Measurements from ENCODE around the gene VASH2.

VASH2 gene

GRCh38 chr1:212971312-212971711, 21.0 kb downstream of the VASH2 start:
- no peak for DNase-seq
- Mint-ChIP-seq H3K4me3 (no peak overlapping the region), H3K36me3 (ENCODE audit: insufficient read depth) (peaks cover 4% of the 10 kb centered on the region), H3K4me1 (ENCODE audit: low read depth in 2 of 2) (no peaks in the 10 kb centered on the region), H3K27ac (no peak overlapping the region), H3K9me3 (no peaks in the 10 kb centered on the region), H3K27me3 (peaks cover 46 to 69% of the 10 kb centered on the region in 2 donors)
- ATAC-seq (replicated peaks) = no peak

DNA sequence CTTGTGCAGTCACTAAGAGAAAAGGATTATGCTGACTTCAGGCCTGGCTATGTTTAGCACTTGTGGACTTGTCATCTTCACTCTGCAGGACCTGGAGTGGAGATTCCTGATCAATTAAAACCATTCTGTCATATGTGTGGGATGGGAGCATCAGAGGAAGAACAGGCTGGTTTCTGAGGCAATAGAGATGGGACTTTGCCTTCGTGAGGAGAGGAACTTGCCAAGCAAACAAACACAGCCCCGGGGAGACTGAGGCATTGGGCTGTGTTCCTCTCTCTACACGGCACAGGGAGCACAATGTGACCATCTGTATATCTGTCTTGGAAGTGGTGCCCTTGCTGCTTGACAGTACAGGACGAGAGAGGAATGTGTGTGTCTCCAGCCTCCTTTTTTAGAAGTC, 23.1 kb downstream of the VASH2 start:
- H3K4me3 Mint-ChIP-seq = no peak overlapping the region
- no peaks in the 10 kb centered on the region for H3K9me3 Mint-ChIP-seq
- peaks cover 31 to 68% of the 10 kb centered on the region in 2 donors for H3K27me3 Mint-ChIP-seq
- H3K36me3 Mint-ChIP-seq (ENCODE audit: insufficient read depth) = no peaks in the 10 kb centered on the region
- no peaks in the 10 kb centered on the region for H3K4me1 Mint-ChIP-seq (ENCODE audit: low read depth in 2 of 2)
- ATAC-seq (replicated peaks) (no peak), DNase-seq (no peak)
- H3K27ac Mint-ChIP-seq = no peak overlapping the region

GRCh38 chr1:212973899-212974298, 23.6 kb downstream of the VASH2 start:
- H3K27ac Mint-ChIP-seq = no peak overlapping the region
- no peak for DNase-seq
- H3K27me3 Mint-ChIP-seq = peaks cover 35 to 73% of the 10 kb centered on the region in 2 donors
- ATAC-seq (replicated peaks) = no peak
- H3K4me1 Mint-ChIP-seq (ENCODE audit: low read depth in 2 of 2) = no peaks in the 10 kb centered on the region
- H3K9me3 Mint-ChIP-seq = no peaks in the 10 kb centered on the region
- H3K4me3 Mint-ChIP-seq = no peak overlapping the region
- H3K36me3 Mint-ChIP-seq (ENCODE audit: insufficient read depth) = no peaks in the 10 kb centered on the region

DNA sequence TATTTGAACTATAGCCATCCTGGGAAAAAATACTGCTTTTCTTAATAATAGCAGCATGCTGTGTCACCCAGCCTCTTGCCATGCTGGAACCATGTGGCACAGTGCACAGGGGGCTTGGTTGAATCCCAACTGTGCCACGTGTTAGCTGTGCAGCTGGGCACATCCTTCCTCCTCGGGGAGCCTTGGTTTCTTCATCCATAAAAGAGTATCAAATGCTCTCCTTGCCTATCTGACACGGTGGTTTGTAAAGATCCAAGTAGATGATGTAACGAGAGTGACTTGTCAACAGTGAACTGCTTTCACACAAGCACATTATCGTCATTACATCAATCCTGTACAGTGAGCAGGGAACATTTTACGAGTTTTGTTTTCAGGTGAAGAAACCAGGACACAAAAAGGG, 24.4 kb downstream of the VASH2 start:
- H3K9me3 Mint-ChIP-seq = no peaks in the 10 kb centered on the region
- no peak overlapping the region for H3K4me3 Mint-ChIP-seq
- H3K27ac Mint-ChIP-seq = no peak overlapping the region
- ATAC-seq (replicated peaks) (no peak), DNase-seq (no peak)
- no peaks in the 10 kb centered on the region for H3K36me3 Mint-ChIP-seq (ENCODE audit: insufficient read depth)
- no peaks in the 10 kb centered on the region for H3K4me1 Mint-ChIP-seq (ENCODE audit: low read depth in 2 of 2)
- H3K27me3 Mint-ChIP-seq = peaks cover 38 to 76% of the 10 kb centered on the region in 2 donors

- Mint-ChIP-seq H3K27ac (no peak overlapping the region), H3K9me3 (no peaks in the 10 kb centered on the region)
These were observed 25.0 kb downstream of the VASH2 start for GRCh38 chr1:212975111-212975918.

DNA sequence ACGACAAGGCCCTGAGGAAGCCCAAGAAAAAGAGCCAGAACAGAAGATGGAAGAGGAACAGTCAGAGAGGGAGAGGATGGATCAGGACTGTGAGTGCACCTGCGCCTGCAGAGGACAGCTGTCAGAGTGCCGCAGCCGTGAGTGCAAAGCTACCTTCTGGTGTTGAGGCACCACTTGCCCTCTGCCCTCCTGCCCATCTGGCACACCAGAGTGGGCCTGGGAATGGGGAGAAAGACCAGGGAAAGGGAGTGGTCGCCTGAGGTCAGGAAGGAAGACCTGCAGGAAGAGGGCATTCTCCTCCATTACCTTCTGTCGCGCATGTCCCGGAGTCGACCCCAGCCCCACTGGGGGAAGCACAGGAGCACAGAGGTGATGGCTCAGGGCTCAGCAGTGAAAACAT, 26.2 kb downstream of the VASH2 start:
- Mint-ChIP-seq H3K4me3 (no peak overlapping the region), H3K27ac (no peak overlapping the region), H3K9me3 (no peaks in the 10 kb centered on the region), H3K4me1 (ENCODE audit: low read depth in 2 of 2) (peaks cover 0 to 1% of the 10 kb centered on the region in 2 donors), H3K27me3 (peaks cover 39 to 77% of the 10 kb centered on the region in 2 donors), H3K36me3 (ENCODE audit: insufficient read depth) (no peaks in the 10 kb centered on the region)
- no peak for ATAC-seq (replicated peaks)
- no peak for DNase-seq

More at GRCh38 chr1:212975111-212975918, 25.0 kb downstream of the VASH2 start:
- Mint-ChIP-seq H3K36me3 (ENCODE audit: insufficient read depth) (no peaks in the 10 kb centered on the region), H3K27me3 (peaks cover 41 to 76% of the 10 kb centered on the region in 2 donors), H3K4me3 (no peak overlapping the region), H3K4me1 (ENCODE audit: low read depth in 2 of 2) (no peaks in the 10 kb centered on the region)
- DNase-seq = no peak
- ATAC-seq (replicated peaks) = no peak

DNA sequence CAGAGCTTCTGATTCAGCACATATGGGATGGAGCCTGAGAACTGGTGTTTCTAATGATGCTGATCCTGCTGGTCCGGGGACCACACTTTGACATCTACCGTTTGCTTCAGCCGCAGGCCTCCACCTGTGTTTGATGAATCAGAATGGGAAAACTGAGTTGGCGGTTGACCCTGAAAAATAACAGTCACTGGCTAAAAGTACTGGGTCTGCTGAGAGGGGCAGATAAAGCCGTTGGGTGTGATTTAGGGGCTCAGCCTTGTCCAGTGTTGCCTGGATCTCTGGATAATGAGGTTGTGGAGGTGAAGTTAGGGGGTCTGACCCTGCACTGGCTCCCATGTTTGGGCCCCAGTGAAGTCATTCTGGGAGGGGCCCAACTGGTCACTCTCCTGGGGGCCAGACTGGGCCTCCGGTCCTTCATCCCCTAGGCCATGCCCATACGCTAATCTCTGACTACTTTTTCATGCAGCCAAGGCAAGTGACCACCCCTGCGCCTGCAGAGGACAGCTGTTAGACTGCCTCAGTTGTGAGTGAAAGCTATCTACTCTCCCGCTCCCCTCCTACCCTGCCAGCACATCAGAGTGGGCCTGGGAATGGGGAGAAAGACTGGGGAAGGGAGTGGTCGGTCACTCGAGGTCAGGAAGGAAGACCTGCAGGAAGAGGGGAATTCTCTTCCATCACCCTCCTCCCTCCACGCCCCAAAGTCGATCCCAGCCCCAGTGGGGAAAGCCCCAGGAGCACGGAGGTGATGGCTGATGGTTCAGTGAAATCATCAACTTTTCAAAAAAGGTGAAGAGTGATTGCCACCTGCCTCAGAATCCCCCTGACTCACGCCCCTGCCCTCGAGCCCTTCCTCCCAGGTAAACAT, 27.7 kb downstream of the VASH2 start:
- peaks cover 33 to 71% of the 10 kb centered on the region in 2 donors for H3K27me3 Mint-ChIP-seq
- H3K4me3 Mint-ChIP-seq = no peak overlapping the region
- peaks cover 0 to 6% of the 10 kb centered on the region in 2 donors for H3K4me1 Mint-ChIP-seq (ENCODE audit: low read depth in 2 of 2)
- ATAC-seq (replicated peaks) = no peak
- DNase-seq = no peak
- H3K27ac Mint-ChIP-seq = no peak overlapping the region
- H3K9me3 Mint-ChIP-seq = no peaks in the 10 kb centered on the region
- H3K36me3 Mint-ChIP-seq (ENCODE audit: insufficient read depth) = no peaks in the 10 kb centered on the region

DNA sequence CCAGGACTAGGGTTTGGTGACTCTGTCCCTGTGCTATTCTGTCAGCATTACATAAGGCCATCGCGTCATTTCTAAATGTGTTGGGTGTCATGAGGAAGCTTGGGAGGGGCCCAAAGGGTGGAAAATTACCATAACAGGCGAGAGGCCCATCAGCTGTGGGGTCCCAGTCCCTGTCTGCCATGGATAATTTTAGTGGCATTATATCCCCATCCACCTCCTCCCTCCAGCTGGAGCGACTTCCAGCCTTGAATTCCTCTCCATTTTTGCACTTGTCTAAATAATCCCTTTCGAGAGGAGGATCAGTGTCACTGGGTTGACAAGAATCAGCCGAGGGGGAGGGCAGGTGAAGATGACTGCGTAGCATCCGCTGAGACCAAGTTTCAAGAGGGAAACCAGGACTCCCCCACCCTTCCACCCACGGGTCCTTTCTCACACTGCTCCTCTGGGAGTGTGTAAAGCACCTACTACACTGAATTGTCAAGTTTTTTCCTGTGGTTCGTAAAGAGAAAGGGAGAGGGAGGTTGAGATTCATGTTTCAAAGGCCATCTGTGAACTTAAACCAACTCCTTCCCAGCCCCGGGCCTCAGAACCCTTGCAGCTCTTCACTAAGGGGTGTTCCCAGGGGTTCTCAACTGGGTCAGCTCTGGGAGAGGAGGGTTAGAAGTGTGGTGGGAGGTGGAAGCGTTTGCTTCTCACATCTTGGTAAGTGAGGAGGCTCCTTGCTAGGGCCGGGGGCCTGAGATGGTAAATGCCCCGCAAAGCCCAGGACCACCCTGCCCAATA, 29.2 kb downstream of the VASH2 start:
- Mint-ChIP-seq H3K4me1 (ENCODE audit: low read depth in 2 of 2) (peaks cover 0 to 6% of the 10 kb centered on the region in 2 donors), H3K36me3 (ENCODE audit: insufficient read depth) (no peaks in the 10 kb centered on the region), H3K4me3 (no peak overlapping the region), H3K27me3 (peaks cover 25 to 56% of the 10 kb centered on the region in 2 donors), H3K9me3 (no peaks in the 10 kb centered on the region), H3K27ac (no peak overlapping the region)
- DNase-seq (no peak), ATAC-seq (replicated peaks) (no peak)

GRCh38 chr1:212980123-212980785, 29.9 kb downstream of the VASH2 start:
- Mint-ChIP-seq H3K27ac (no peak overlapping the region), H3K4me3 (no peak overlapping the region)
- no peak for DNase-seq

DNA sequence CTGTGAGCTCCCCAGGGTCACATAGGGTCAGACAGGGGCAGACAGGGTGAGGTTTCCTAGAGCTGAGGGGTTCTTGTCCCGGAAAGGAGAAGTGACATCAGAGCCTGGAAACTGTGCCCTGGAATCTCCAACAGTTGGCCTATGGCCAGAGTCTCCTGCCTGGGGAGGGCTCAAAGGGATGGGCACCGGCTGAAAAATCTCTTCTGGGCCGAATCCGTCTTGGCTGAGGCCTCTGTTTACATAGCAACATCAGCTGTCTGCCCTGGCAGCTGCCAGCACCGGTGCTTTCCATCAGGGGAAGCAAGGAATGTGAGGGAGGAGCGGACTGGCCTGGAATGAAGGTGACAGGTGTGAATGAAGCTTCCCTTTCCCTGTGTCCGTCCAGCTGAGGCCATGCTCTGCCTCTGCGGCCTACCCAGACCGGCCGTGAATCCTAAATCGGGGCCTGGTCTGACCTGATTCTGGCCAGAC, 30.7 kb downstream of the VASH2 start:
- DNase-seq = no peak
- no peak overlapping the region for H3K27ac Mint-ChIP-seq
- no peak for ATAC-seq (replicated peaks)
- H3K27me3 Mint-ChIP-seq = peaks cover 20 to 44% of the 10 kb centered on the region in 2 donors
- H3K36me3 Mint-ChIP-seq (ENCODE audit: insufficient read depth) = no peaks in the 10 kb centered on the region
- H3K4me1 Mint-ChIP-seq (ENCODE audit: low read depth in 2 of 2) = peaks cover 0 to 6% of the 10 kb centered on the region in 2 donors
- no peak overlapping the region for H3K4me3 Mint-ChIP-seq
- no peaks in the 10 kb centered on the region for H3K9me3 Mint-ChIP-seq

More at GRCh38 chr1:212980123-212980785, 29.9 kb downstream of the VASH2 start:
- Mint-ChIP-seq H3K9me3 (no peaks in the 10 kb centered on the region), H3K4me1 (ENCODE audit: low read depth in 2 of 2) (peaks cover 0 to 6% of the 10 kb centered on the region in 2 donors), H3K27me3 (peaks cover 25 to 51% of the 10 kb centered on the region in 2 donors), H3K36me3 (ENCODE audit: insufficient read depth) (no peaks in the 10 kb centered on the region)
- ATAC-seq (replicated peaks) = no peak

DNA sequence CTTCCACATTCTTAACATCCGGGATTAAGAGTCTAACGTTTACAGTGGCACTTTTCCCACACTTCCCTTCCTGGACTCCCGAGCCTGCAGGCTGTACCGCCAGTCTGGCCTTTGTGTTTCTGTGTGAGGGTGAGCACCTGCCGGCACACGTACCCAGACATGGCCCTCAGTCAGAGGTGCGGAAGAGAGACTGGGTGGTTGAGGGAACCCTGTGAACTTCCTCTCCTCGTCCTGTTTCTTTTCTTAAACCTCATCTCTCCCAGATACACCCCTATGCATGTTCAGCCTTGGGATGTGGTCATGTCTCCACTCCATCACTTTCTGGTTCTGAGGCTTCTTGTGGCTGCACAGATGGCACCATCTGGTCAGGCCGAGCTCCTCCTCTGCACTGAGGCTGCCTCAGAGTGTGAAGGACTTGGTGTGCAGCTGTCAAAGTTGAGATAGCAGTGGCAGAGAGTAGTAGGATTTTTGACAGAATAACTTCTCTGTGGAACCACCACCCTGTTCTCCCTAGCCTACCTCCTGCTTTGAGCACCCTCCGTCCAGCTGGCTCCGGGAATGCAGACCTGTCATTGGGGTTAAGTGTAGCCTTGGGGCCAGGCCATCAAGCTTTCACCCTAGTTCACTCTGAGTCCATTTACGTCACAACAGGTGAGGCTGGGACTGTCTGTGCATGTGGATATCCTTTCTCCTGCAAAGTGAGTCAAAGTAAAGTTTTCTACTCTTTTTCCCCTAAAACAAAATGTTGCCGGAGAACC, 31.4 kb downstream of the VASH2 start:
- no peak overlapping the region for H3K27ac Mint-ChIP-seq
- H3K36me3 Mint-ChIP-seq (ENCODE audit: insufficient read depth) = no peaks in the 10 kb centered on the region
- ATAC-seq (replicated peaks) (no peak), DNase-seq (no peak)
- H3K9me3 Mint-ChIP-seq = no peaks in the 10 kb centered on the region
- peaks cover 13 to 37% of the 10 kb centered on the region in 2 donors for H3K27me3 Mint-ChIP-seq
- no peak overlapping the region for H3K4me3 Mint-ChIP-seq
- H3K4me1 Mint-ChIP-seq (ENCODE audit: low read depth in 2 of 2) = peaks cover 0 to 6% of the 10 kb centered on the region in 2 donors

DNA sequence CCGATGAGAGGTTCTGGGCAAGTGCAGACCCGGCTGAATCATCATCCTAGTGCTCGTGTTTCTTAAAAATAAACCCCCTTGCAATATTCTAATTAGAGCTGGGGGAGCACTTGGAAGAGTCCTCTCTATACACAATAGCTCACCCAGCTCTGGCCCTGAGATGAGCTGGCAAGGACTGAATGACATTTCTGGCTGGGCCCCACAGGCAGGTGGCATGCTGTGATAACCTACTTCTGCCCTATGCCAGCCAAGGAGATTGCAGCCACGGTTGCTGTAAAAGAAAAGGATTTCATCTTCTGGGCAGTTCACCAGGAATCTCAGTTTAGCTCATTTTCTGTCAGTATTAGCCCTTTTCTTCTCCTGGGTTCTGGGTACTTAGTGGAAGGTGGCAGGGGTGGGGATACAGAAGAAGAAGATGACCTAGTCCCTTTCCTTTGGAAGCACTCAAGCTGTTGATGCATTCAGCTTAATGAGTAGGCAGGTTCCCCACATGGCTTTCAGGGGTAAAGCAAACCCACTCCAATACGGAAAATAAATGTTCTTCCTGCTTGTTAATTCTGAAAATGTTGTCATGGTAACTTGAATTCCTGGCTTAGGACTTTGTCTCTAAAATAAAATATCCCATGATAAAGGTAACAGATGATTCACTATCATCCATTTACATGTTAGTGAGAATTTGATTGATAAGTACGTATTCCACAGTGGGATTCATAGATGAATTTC, 32.2 kb downstream of the VASH2 start:
- Mint-ChIP-seq H3K4me3 (no peak overlapping the region), H3K27ac (no peak overlapping the region), H3K27me3 (peaks cover 13 to 30% of the 10 kb centered on the region in 2 donors), H3K4me1 (ENCODE audit: low read depth in 2 of 2) (peaks cover 0 to 6% of the 10 kb centered on the region in 2 donors), H3K36me3 (ENCODE audit: insufficient read depth) (no peaks in the 10 kb centered on the region), H3K9me3 (no peaks in the 10 kb centered on the region)
- ATAC-seq (replicated peaks) = no peak
- no peak for DNase-seq

Data from effector memory CD8-positive, alpha-beta T cell (primary cell).